LoVo (cell line): ENCODE measurements around the gene PACRG.

ENCODE experiments used
- DNase-seq: peaks from one replicate; pipeline ENCODE4 v3.0.0-alpha.2; 2016; ENCODE audit warnings: low spot score

The PACRG gene

GRCh38 chr6:163200694-163201093, 472.9 kb downstream of the PACRG start:
- no peak for DNase-seq

GRCh38 chr6:163201855-163202254, 474.1 kb downstream of the PACRG start:
- DNase-seq, result no peak

GRCh38 chr6:163206196-163206595, 478.4 kb downstream of the PACRG start:
- DNase-seq, result no peak

- DNase-seq, result no peak
Observed at GRCh38 chr6:163207431-163208383, 479.9 kb downstream of the PACRG start.

- DNase-seq, result no peak
Observed at GRCh38 chr6:163209005-163209404, 481.2 kb downstream of the PACRG start.

GRCh38 chr6:163212123-163212522, 484.3 kb downstream of the PACRG start:
- DNase-seq, result no peak

GRCh38 chr6:163214259-163214658, 486.5 kb downstream of the PACRG start:
- DNase-seq, result no peak

- DNase-seq, result no peak
Observed at GRCh38 chr6:163218361-163218894, 490.7 kb downstream of the PACRG start.

- no peak for DNase-seq
Observed at GRCh38 chr6:163226181-163226835, 498.5 kb downstream of the PACRG start.

GRCh38 chr6:163226836-163227485, 499.2 kb downstream of the PACRG start:
- DNase-seq, result no peak

- DNase-seq, result no peak
Observed at GRCh38 chr6:163228041-163228440, 500.3 kb downstream of the PACRG start.

GRCh38 chr6:163229050-163229449, 501.3 kb downstream of the PACRG start:
- DNase-seq, result no peak

GRCh38 chr6:163230901-163231300, 503.1 kb downstream of the PACRG start:
- DNase-seq, result no peak

GRCh38 chr6:163231356-163232014, 503.7 kb downstream of the PACRG start:
- DNase-seq, result no peak

GRCh38 chr6:163232015-163232523, 504.3 kb downstream of the PACRG start:
- DNase-seq, result no peak

GRCh38 chr6:163232649-163233048, 504.9 kb downstream of the PACRG start:
- DNase-seq, result no peak

- DNase-seq, result no peak
Observed at GRCh38 chr6:163237110-163237509, 509.3 kb downstream of the PACRG start.

GRCh38 chr6:163239572-163240340, 512.0 kb downstream of the PACRG start:
- no peak for DNase-seq

GRCh38 chr6:163240556-163240955, 512.8 kb downstream of the PACRG start:
- DNase-seq, result no peak

- DNase-seq, result no peak
Observed at GRCh38 chr6:163241683-163242082, 513.9 kb downstream of the PACRG start.

- no peak for DNase-seq
Observed at GRCh38 chr6:163243083-163243482, 515.3 kb downstream of the PACRG start.
